PC-9 (cell line): ENCODE measurements around the gene TVP23A.

ENCODE experiments used
- EZH2 ChIP-seq: fragments of 200-600 bp; sonication (generic); IDR thresholded peaks from 2 replicates; pipeline ENCODE4 v1.8.0; 2017; ENCODE audit warnings: antibody characterized with exemption, low read depth
- TF ChIP-seq, protein P1 (sequence below): fragments of 200-600 bp; sonication (generic); conservative IDR thresholded peaks from 2 replicates; pipeline ENCODE4 v1.6.1; 2017; ENCODE audit warnings: mixed run types, antibody characterized with exemption, mild to moderate bottlenecking, moderate library complexity

DNA sequence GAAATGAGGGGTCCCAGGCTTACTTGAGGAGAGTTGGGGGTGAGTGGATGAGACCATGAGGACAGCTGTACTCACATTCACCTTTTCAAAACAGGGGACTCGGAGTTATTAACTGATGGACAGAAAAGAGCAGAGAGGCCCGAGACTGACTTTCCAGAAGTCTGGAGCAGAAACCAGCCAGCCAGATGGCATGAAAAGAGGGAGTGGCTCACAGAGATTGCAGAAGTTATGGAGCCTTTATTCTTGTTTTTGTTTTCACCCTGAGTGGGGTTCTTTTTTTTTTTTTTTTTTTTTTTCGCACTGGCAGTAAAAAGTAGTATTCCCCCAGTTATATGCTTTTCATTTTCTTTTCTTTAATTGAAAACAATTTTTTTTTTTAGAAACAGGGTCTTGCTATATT lies 18.9 kb downstream of the TVP23A start:
- TF ChIP-seq, protein P1, sequence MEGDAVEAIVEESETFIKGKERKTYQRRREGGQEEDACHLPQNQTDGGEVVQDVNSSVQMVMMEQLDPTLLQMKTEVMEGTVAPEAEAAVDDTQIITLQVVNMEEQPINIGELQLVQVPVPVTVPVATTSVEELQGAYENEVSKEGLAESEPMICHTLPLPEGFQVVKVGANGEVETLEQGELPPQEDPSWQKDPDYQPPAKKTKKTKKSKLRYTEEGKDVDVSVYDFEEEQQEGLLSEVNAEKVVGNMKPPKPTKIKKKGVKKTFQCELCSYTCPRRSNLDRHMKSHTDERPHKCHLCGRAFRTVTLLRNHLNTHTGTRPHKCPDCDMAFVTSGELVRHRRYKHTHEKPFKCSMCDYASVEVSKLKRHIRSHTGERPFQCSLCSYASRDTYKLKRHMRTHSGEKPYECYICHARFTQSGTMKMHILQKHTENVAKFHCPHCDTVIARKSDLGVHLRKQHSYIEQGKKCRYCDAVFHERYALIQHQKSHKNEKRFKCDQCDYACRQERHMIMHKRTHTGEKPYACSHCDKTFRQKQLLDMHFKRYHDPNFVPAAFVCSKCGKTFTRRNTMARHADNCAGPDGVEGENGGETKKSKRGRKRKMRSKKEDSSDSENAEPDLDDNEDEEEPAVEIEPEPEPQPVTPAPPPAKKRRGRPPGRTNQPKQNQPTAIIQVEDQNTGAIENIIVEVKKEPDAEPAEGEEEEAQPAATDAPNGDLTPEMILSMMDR, result no peak
- TF ChIP-seq EZH2, result no peak
